Measurements from ENCODE around the gene NUDT15.
A peak's percentile ranks its signal among the peaks of the same experiment; 100 is the strongest.

- TF ChIP-seq, protein P1, sequence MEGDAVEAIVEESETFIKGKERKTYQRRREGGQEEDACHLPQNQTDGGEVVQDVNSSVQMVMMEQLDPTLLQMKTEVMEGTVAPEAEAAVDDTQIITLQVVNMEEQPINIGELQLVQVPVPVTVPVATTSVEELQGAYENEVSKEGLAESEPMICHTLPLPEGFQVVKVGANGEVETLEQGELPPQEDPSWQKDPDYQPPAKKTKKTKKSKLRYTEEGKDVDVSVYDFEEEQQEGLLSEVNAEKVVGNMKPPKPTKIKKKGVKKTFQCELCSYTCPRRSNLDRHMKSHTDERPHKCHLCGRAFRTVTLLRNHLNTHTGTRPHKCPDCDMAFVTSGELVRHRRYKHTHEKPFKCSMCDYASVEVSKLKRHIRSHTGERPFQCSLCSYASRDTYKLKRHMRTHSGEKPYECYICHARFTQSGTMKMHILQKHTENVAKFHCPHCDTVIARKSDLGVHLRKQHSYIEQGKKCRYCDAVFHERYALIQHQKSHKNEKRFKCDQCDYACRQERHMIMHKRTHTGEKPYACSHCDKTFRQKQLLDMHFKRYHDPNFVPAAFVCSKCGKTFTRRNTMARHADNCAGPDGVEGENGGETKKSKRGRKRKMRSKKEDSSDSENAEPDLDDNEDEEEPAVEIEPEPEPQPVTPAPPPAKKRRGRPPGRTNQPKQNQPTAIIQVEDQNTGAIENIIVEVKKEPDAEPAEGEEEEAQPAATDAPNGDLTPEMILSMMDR (IDR thresholded peaks at IDR 0.05) = peak; percentile 97 to 100 (median 98)
- peak in 3 of 4 donors; percentile 83 to 95 (median 94) for TF ChIP-seq POLR2A (IDR thresholded peaks at IDR 0.05)
Measured at GRCh38 chr13:48037346-48038173, at the start of gene NUDT15.

Data from upper lobe of left lung (tissue), 4 donors.